HFFc6 (cell line): ENCODE data around the gene SHANK1. TPM values are rescaled to one million over a fixed set of nuclear protein-coding genes. Genes with fewer than 3 reads are reported as not detected.

Experiments used
- DNase-seq: peaks from one replicate; pipeline ENCODE4 v3.0.0-alpha.2; 2018
- H3K27ac Mint-ChIP-seq: 2 replicates; pipeline ENCODE4 v1.8.0; 2020; ENCODE audit warnings: mild to moderate bottlenecking, mixed read lengths
- H3K27me3 Mint-ChIP-seq: 2 replicates; pipeline ENCODE4 v1.8.0; 2021; ENCODE audit warnings: mild to moderate bottlenecking, moderate library complexity, mixed read lengths; ENCODE audit not compliant: insufficient read depth
- H3K36me3 Mint-ChIP-seq: 2 replicates; pipeline ENCODE4 v1.8.0; 2021; ENCODE audit warnings: low read depth, mixed read lengths
- H3K4me1 Mint-ChIP-seq: 2 replicates; pipeline ENCODE4 v1.8.0; 2020; ENCODE audit warnings: low read depth, mixed read lengths
- H3K4me3 Mint-ChIP-seq: 2 replicates; pipeline ENCODE4 v1.8.0; 2020; ENCODE audit warnings: mild to moderate bottlenecking, moderate library complexity, mixed read lengths
- H3K9me3 Mint-ChIP-seq: 2 replicates; pipeline ENCODE4 v1.8.0; 2020; ENCODE audit warnings: mild to moderate bottlenecking, mixed read lengths
- total RNA-seq, 6 experiments: library from RNA; stranded (reverse); fragmentation: NEBNext Ultra II Directional; extraction: Animal tissue kit (Norgen Biotek cat#: 25700); gene quantifications; 2 replicates in 1 of 6; 3 replicates in 5 of 6; pipeline ENCODE4 v1.2.3, GENCODE V29; 2021
- TF ChIP-seq, protein P1 (sequence below): fragments of 200-600 bp; sonication (generic); IDR thresholded peaks from 2 replicates; pipeline ENCODE4 v1.5.0; 2021; ENCODE audit warnings: antibody characterized with exemption, mild to moderate bottlenecking

SHANK1 gene
- total RNA-seq, 6 experiments from 2014 or later = 5.4 to 16.7 (median 14.7) TPM

DNA sequence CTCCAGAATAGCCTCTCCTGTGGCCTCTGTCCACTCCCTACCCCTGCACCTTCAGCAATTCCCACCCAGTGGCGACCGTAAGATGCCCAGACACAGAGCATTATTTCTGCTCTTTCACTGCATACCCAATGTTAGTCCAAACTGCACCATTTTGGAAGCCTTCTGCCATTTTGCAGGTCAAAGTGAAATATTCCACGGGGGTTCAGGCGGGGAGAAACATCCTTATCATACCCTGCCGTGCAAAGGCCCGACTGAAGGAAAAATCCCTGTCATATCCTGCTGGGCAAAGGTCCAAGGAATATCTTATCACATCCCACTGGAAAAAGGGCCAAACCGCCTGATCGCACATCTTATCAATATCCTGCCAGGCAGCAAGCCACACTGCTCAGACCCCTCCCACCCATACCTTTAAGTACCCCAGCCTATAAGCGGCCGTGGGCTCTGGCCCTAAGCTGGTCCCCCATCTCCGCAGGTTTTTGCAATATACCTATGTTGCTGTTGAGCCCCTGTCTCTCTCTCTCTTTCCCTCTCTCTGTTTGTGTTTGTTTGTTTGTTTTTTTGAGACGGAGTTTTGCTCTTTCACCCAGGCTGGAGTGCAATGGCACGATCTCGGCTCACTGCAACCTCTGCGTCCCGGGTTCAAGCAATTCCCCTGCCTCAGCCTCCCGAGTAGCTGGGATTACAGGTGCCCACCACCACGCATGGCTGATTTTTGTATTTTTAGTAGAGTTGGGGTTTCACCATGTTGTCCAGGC lies 21.8 kb upstream of the SHANK1 start:
- Mint-ChIP-seq H3K27ac (no peak overlapping the region), H3K4me1 (no peaks in the 10 kb centered on the region), H3K4me3 (no peak overlapping the region), H3K27me3 (peaks cover 40% of the 10 kb centered on the region), H3K9me3 (no peaks in the 10 kb centered on the region), H3K36me3 (no peaks in the 10 kb centered on the region)
- no peak for DNase-seq
- TF ChIP-seq, protein P1, sequence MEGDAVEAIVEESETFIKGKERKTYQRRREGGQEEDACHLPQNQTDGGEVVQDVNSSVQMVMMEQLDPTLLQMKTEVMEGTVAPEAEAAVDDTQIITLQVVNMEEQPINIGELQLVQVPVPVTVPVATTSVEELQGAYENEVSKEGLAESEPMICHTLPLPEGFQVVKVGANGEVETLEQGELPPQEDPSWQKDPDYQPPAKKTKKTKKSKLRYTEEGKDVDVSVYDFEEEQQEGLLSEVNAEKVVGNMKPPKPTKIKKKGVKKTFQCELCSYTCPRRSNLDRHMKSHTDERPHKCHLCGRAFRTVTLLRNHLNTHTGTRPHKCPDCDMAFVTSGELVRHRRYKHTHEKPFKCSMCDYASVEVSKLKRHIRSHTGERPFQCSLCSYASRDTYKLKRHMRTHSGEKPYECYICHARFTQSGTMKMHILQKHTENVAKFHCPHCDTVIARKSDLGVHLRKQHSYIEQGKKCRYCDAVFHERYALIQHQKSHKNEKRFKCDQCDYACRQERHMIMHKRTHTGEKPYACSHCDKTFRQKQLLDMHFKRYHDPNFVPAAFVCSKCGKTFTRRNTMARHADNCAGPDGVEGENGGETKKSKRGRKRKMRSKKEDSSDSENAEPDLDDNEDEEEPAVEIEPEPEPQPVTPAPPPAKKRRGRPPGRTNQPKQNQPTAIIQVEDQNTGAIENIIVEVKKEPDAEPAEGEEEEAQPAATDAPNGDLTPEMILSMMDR = no peak

DNA sequence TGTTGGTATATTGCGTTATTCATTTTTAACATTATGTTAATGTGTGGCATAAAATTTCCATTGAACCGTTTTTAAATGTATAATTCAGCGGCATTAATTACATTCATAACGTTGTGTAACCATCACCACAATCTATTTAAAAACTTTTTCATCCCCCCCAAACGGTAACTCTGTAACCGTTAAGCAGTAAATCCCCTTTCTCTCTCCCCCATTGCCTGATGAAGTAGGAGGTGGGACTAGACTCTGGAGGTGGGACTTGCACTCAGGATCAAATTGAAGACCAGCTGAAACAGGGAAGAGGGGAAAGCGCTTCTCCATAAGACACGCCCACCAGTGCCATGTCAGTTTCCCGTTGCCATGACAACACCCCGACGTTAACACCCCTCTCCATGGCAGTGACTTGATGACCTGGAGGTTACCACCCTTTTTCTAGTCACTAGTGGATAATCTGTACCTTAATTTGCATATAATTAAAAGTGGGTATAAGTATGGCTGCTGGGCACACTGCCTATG lies 20.4 kb upstream of the SHANK1 start:
- Mint-ChIP-seq H3K9me3 (no peaks in the 10 kb centered on the region), H3K27me3 (peaks cover 42% of the 10 kb centered on the region), H3K27ac (no peak overlapping the region), H3K4me1 (no peaks in the 10 kb centered on the region), H3K36me3 (no peaks in the 10 kb centered on the region), H3K4me3 (no peak overlapping the region)
- no peak for DNase-seq
- TF ChIP-seq, protein P1 = no peak

DNA sequence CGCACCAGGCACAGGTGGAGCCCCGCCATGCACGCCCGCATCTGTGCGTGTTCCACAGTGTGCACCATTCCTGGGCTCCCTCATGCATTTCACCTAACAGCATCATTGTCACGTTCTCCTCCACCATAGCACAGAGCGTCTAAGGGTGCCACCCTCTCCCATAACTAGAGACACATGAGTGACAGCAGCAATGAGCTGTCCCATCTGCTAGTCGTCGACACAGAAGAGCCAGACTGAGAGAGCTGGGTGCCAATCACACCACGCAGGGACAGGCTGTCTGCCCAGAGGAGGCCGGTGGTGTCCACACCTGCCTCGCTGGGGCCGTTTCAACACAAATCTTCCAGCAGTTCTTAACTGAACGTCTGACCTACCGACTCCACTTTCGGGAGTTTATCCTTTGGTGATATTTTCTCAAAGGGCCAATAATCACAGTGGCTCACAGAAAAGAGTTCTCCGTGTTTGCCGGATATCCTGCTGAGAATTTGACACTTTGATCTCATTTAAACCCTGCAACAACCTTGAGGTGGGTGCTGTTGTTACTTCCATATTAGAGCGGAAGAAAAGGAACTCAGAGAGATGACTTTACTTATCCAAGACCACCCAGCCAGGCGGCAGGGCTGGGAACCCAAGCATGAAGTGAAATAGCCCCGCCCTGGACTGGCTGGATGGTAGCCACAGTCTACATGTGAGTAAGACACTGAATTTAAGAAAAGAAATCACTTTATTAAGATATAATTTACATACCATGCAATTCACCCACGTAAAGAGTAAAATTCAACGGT lies 19.7 kb upstream of the SHANK1 start:
- Mint-ChIP-seq H3K4me1 (no peaks in the 10 kb centered on the region), H3K36me3 (no peaks in the 10 kb centered on the region), H3K27me3 (peaks cover 41% of the 10 kb centered on the region), H3K4me3 (no peak overlapping the region), H3K9me3 (no peaks in the 10 kb centered on the region), H3K27ac (no peak overlapping the region)
- TF ChIP-seq, protein P1 = no peak
- no peak for DNase-seq

DNA sequence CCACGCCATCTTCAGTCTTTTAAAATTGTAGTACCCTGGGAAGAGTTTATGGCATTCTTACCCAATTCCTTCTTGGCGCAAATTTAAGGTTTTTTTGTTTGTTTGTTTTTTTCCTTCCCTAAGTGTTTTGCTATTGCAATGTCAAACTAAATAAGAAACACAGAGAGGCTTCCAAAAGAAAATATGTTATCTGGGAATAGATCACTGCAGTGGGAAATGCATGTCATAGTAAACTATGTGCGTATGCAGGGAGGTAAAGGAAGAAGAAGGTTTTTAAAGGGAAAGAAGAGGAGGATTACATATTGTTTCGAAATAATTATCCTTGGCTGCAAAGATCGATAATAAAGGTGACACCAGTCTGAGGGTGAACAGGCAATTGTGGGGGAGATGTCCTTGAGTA lies 16.7 kb upstream of the SHANK1 start:
- TF ChIP-seq, protein P1 = no peak
- Mint-ChIP-seq H3K27ac (no peak overlapping the region), H3K4me1 (no peaks in the 10 kb centered on the region), H3K36me3 (no peaks in the 10 kb centered on the region), H3K27me3 (peaks cover 39% of the 10 kb centered on the region), H3K9me3 (no peaks in the 10 kb centered on the region), H3K4me3 (no peak overlapping the region)
- DNase-seq = no peak

DNA sequence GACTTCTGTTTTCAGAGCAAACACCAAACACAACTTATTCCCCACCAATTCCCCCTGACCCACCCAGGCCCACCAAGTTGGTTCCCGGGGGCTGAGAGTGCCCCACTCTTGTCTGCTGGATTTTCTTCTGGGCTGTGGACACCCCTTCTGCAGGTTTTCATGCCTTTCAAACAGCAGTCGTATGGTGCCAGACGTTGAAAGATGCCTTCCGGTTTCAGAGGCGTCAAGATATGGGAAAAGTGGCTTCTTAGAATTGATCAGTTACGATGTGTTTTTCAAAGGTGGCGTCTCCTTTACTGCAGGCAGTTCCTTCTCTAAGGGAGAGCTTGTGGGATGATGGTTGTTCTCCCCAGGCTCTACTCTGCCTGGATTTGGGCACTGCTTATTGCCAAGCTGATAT lies 16.3 kb upstream of the SHANK1 start:
- H3K4me3 Mint-ChIP-seq = no peak overlapping the region
- no peak overlapping the region for H3K27ac Mint-ChIP-seq
- no peaks in the 10 kb centered on the region for H3K4me1 Mint-ChIP-seq
- H3K36me3 Mint-ChIP-seq = no peaks in the 10 kb centered on the region
- DNase-seq = no peak
- H3K27me3 Mint-ChIP-seq = peaks cover 37% of the 10 kb centered on the region
- H3K9me3 Mint-ChIP-seq = no peaks in the 10 kb centered on the region
- TF ChIP-seq, protein P1 = no peak
